Heart left ventricle (tissue), 16 donors: Measurements from ENCODE around the gene NAALADL2. TPM values are rescaled to one million over a fixed set of nuclear protein-coding genes. Genes with fewer than 3 reads are reported as not detected.

ENCODE experiments used
- ATAC-seq, 4 donors: fragments of 200-7000 bp; cut with Tn5 transposase; one replicate each; pipeline ENCODE4 v1.9.1; 2020 to 2022; ENCODE audit warnings: moderate library complexity in 4 of 4, mild to moderate bottlenecking in 3 of 4, moderate number of reproducible peaks in 1 of 4
- DNase-seq, 5 donors: peaks; one replicate each; pipeline ENCODE4 v3.0.0-alpha.2; 2020
- H3K27ac ChIP-seq, 12 donors: fragments of 200-600 bp; sonication (generic) in 4 of 12; one replicate each; pipeline versions ENCODE4 v1.5.0 to v1.8.0; 2016 to 2022; ENCODE audit warnings: mild to moderate bottlenecking in 2 of 12
- H3K27me3 ChIP-seq, 9 donors: fragments of 200-600 bp; sonication (generic) in 2 of 9; one replicate each; pipeline versions ENCODE4 v1.5.1 to v1.8.0; 2016 to 2022; ENCODE audit warnings: mild to moderate bottlenecking in 3 of 9
- H3K36me3 ChIP-seq, 9 donors: fragments of 200-600 bp; sonication (generic) in 2 of 9; one replicate each; pipeline versions ENCODE4 v1.5.0 to v1.8.0; 2018 to 2022; ENCODE audit warnings: mild to moderate bottlenecking in 2 of 9
- H3K4me1 ChIP-seq, 12 donors: fragments of 200-600 bp; sonication (generic) in 4 of 12; one replicate each; pipeline versions ENCODE4 v1.5.0 to v1.8.0; 2016 to 2022; ENCODE audit warnings: mild to moderate bottlenecking in 3 of 12
- H3K4me3 ChIP-seq, 12 donors: fragments of 200-600 bp; sonication (generic) in 4 of 12; one replicate each; pipeline versions ENCODE4 v1.5.0 to v1.8.0; 2017 to 2022; ENCODE audit warnings: mild to moderate bottlenecking in 9 of 12, moderate library complexity in 4 of 12
- H3K9me3 ChIP-seq, 12 donors: fragments of 200-600 bp; sonication (generic) in 4 of 12; one replicate each; pipeline versions ENCODE4 v1.5.0 to v1.8.0; 2016 to 2022; ENCODE audit warnings: mild to moderate bottlenecking in 1 of 12
- CTCF ChIP-seq, 12 donors: fragments of 200-600 bp; sonication (generic) in 4 of 12; IDR thresholded peaks; one replicate each; pipeline versions ENCODE4 v1.5.0 to v1.8.0; 2018 to 2022; ENCODE audit warnings: antibody characterized with exemption in 12 of 12, mild to moderate bottlenecking in 5 of 12
- POLR2A ChIP-seq, 2 donors: fragments of 450-650 bp; IDR thresholded peaks; one replicate each; pipeline ENCODE4 v1.6.1; 2017; ENCODE audit warnings: antibody characterized with exemption in 2 of 2, mild to moderate bottlenecking in 2 of 2, moderate library complexity in 2 of 2
- WGBS, 4 donors: extraction: QIAGEN DNeasy Blood & Tissue Kit in 2 of 4; methylation state at CpG; one replicate each; pipeline versions ENCODE4 v1.1.5 to v1.1.7; 2013 to 2018; 5-methylcytosine and 5-hydroxymethylcytosine counted together
- intact Hi-C, 10 donors: fragments of 100-400 bp; cut with DNase I; formaldehyde crosslinking; loops; one replicate each; pipeline versions ENCODE4 v1.11.1 to v1.14.2; 2022
- polyA plus RNA-seq, 2 donors: library from polyadenylated mRNA; stranded (reverse); fragments of 200-250 nt; gene quantifications; one replicate each; pipeline ENCODE4 v1.2.3, GENCODE V29; 2013
- total RNA-seq, 9 donors: library from RNA; depleted of rRNA in 2 of 9; stranded (reverse); fragments of >200 nt in 2 of 9; fragmentation: NEBNext Ultra II Directional in 3 of 9; extraction: Animal tissue kit (Norgen Biotek cat#: 25700) in 3 of 9; gene quantifications; one replicate each; pipeline versions ENCODE4 v1.1.0 to v1.2.4, GENCODE V29; 2016 to 2023
- donor health status: ischemic (EF 13 %, LVEDD 7.1; RV severe dilation, severe dysfunction).
- donor health status: healthy with polysubstance abuse.
- donor health status: DM: no; HTN: yes; CAD: no.
- donor health status: DM: no; HTN: no; CAD: no.
- donor health status: ischemic (EF 25% LVEDD 6.9; RV normal size, moderate dysfunction).
- donor health status: ischemic (EF 25% LVEDD 5.7; RV mildly dilated, moderate dysfunction).
- donor health status: healthy.
- donor health status: DM: yes; HTN: yes; CAD: no.
- donor health status: ischemic (EF 35%, LVEDD 5.7; RV mildly dilated, moderate dysfunction).
- donor health status: nonischemic (EF 11% LVEDD 7.7; RV severe dilation, severe dysfunction).
- donor health status: DM: yes; HTN: yes; CAD: no.
- donor health status: PGD.
- donor health status: ischemic (EF 29% LVEDD 5.4; RV normal size, mild dysfunction).
- donor health status: nonischemic (EF 23%, LVEDD 6.1; RV moderate dilation, normal function).

Gene NAALADL2
- total and polyA plus RNA-seq, 11 donors, result 0.23 to 8.5 (median 3.0) TPM

GRCh38 chr3:174883881-174884675 lies 24.9 kb downstream of the NAALADL2 start:
- Histone ChIP-seq H3K27ac (no peak overlapping the region), H3K4me3 (no peak overlapping the region), H3K4me1 (no peaks in the 10 kb centered on the region), H3K36me3 (no peaks in the 10 kb centered on the region), H3K27me3 (no peaks in the 10 kb centered on the region), H3K9me3 (peaks cover 0 to 4% (median 0%) of the 10 kb centered on the region in 12 donors)
- intact Hi-C loops, result no loop called here
- DNase-seq (no peak), ATAC-seq (no peak)
- WGBS, 4 donors, result 87 to 92% (median 90%) methylated on average over 6 of the region's 6 CpGs
- TF ChIP-seq CTCF (IDR thresholded peaks at IDR 0.05) (no peak), POLR2A (IDR thresholded peaks at IDR 0.05) (no peak)

GRCh38 chr3:174884776-174885568 lies 25.8 kb downstream of the NAALADL2 start:
- intact Hi-C loops, result no loop called here
- Histone ChIP-seq H3K27ac (no peak overlapping the region), H3K36me3 (no peaks in the 10 kb centered on the region), H3K9me3 (peaks cover 0 to 4% (median 0%) of the 10 kb centered on the region in 12 donors), H3K27me3 (no peaks in the 10 kb centered on the region), H3K4me3 (no peak overlapping the region), H3K4me1 (no peaks in the 10 kb centered on the region)
- 81 to 85% (median 83%) methylated on average over 7 of the region's 7 CpGs for WGBS, 4 donors
- no peak for ATAC-seq
- no peak for TF ChIP-seq CTCF (IDR thresholded peaks at IDR 0.05)
- TF ChIP-seq POLR2A (IDR thresholded peaks at IDR 0.05), result no peak
- no peak for DNase-seq

GRCh38 chr3:174891524-174892203 lies 32.5 kb downstream of the NAALADL2 start:
- no peak for DNase-seq
- Histone ChIP-seq H3K27ac (no peak overlapping the region), H3K9me3 (peaks cover 0 to 13% (median 0%) of the 10 kb centered on the region in 12 donors), H3K36me3 (no peaks in the 10 kb centered on the region), H3K4me1 (no peaks in the 10 kb centered on the region), H3K27me3 (no peaks in the 10 kb centered on the region), H3K4me3 (no peak overlapping the region)
- WGBS, 4 donors, result 68 to 84% (median 79%) methylated on average over 6 of the region's 6 CpGs
- ATAC-seq, result peak in 1 of 4 donors; percentile 46
- TF ChIP-seq CTCF (IDR thresholded peaks at IDR 0.05) (peak in 1 of 12 donors; percentile 19), POLR2A (IDR thresholded peaks at IDR 0.05) (no peak)
- intact Hi-C loops, result no loop called here

GRCh38 chr3:174907027-174907426 lies 47.9 kb downstream of the NAALADL2 start:
- Histone ChIP-seq H3K9me3 (no peaks in the 10 kb centered on the region), H3K36me3 (no peaks in the 10 kb centered on the region), H3K27me3 (no peaks in the 10 kb centered on the region), H3K4me3 (no peak overlapping the region), H3K4me1 (no peaks in the 10 kb centered on the region), H3K27ac (no peak overlapping the region)
- intact Hi-C loops, result no loop called here
- ATAC-seq, result no peak
- no peak for TF ChIP-seq POLR2A (IDR thresholded peaks at IDR 0.05)
- TF ChIP-seq CTCF (IDR thresholded peaks at IDR 0.05), result no peak
- no peak for DNase-seq
